Hepatocyte (in vitro differentiated cells): ENCODE data around the gene SLC41A3.

Source experiments
- EZH2 ChIP-seq: fragments of 200-600 bp; sonication (generic); IDR thresholded peaks from 2 replicates; pipeline ENCODE4 v1.6.1; 2016; ENCODE audit warnings: antibody characterized with exemption, mild to moderate bottlenecking, borderline replicate concordance
- TF ChIP-seq, protein P1 (sequence below): fragments of 200-600 bp; sonication (generic); IDR thresholded peaks from 2 replicates; pipeline ENCODE4 v1.5.1; 2016; ENCODE audit warnings: antibody characterized with exemption, mild to moderate bottlenecking; ENCODE audit not compliant: poor library complexity

DNA sequence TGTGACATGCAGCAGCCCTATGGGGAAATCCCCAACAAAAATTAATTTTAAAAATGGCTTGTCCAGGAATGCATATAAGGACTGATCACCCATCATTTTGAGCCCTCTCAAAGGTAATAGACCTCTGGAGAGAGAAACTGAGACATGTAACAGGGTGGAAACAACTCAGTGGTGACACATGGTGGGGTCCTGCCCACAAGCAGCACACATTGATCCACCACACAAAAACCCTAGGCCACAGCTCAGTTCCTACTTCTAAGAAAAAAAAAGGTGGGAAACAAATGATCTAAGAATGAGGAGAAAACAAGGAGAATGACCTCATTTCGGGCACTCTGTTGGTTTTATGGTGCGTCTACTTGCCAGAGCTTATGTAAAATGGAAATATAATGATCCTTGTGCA lies 1.9 kb upstream of the SLC41A3 start:
- TF ChIP-seq, protein P1, sequence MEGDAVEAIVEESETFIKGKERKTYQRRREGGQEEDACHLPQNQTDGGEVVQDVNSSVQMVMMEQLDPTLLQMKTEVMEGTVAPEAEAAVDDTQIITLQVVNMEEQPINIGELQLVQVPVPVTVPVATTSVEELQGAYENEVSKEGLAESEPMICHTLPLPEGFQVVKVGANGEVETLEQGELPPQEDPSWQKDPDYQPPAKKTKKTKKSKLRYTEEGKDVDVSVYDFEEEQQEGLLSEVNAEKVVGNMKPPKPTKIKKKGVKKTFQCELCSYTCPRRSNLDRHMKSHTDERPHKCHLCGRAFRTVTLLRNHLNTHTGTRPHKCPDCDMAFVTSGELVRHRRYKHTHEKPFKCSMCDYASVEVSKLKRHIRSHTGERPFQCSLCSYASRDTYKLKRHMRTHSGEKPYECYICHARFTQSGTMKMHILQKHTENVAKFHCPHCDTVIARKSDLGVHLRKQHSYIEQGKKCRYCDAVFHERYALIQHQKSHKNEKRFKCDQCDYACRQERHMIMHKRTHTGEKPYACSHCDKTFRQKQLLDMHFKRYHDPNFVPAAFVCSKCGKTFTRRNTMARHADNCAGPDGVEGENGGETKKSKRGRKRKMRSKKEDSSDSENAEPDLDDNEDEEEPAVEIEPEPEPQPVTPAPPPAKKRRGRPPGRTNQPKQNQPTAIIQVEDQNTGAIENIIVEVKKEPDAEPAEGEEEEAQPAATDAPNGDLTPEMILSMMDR, result no peak
- no peak for TF ChIP-seq EZH2
